GM19025 (cell line): Measurements from ENCODE around the gene ATG14.
"Not testable (repeated sequence)": the region's sequence is repeated elsewhere in the genome, so short reads cannot be mapped to it uniquely, and the experiment has no call there.

Source experiments
- ATAC-seq: cut with Tn5 transposase; IDR thresholded peaks from one replicate; pipeline ENCODE4 v1.9.1; 2021; ENCODE audit warnings: mild to moderate bottlenecking, low read depth, moderate library complexity; ENCODE audit not compliant: unreplicated experiment

ATG14 gene

DNA sequence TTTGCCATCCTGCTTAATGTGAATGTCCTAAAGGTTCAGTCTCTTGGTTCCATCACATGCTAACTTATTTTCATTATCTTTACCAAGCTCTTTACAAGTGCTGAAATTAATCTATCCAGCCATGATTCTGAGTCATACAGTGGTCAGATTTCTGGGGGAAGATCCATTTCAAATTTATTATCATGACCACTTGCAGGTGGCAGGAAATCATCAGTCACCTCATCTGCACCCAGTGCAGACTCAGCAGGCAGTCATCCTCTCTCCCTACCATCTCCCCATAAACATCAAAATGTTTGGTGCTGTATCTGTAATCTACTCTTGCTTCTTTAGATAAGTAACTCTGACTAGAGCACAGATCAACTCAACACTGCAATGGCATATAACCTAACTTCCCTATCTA is 23.5 kb downstream of the ATG14 start:
- no peak for ATAC-seq

DNA sequence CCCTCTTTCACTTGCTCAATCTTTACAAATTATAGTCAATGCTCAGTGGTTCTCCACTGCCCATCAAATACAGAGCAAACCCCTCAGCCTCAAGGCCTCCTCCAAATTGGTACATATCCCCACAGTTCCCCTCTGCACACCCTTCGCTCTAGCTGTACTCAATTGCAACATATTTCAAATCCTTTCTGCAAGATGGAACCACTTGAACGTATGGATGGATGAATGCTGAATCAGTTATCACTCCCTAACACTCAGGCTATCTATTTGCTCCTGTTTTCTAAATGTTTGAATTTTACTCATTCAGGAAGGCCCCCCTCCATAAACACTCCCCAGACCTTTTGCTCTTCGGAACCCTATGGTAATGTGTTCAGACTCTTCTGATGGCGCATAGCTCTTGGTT is 24.5 kb downstream of the ATG14 start:
- no peak for ATAC-seq

DNA sequence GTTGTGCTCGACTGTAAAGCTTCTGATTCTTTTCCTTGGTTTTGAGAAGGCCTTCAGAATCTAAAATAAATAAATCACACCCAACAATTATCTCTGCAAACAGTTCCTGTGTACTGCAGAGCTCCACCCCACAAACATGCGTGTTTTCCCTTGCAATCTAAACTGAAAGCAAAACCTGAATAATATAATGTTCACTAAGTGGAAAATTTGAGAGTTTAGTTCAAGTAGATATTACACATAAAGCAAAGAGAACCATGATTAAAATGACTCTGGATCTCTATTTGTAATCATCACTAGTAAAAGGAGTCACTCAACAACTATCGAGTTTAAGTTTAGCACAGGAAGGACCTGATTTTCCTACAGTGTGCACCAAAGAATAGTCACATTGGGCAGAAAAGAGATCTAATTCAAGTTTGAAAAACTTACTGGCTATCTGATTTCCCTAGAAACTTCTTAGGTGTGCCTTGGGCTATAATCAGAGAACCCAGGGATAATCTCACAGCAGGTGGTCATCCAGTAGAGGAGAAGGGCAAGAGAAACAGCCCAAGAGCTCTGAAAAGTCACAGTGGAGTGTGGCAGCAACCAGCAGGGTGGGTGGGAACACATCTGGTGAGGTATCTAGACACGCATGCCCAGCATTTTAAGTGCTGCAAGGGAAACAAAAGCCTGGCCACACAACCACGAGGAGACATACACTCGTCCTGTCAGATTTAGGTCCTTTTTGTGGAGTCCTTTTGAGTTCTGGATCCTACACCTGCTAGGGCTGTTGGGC is 25.4 kb downstream of the ATG14 start:
- ATAC-seq = no peak

DNA sequence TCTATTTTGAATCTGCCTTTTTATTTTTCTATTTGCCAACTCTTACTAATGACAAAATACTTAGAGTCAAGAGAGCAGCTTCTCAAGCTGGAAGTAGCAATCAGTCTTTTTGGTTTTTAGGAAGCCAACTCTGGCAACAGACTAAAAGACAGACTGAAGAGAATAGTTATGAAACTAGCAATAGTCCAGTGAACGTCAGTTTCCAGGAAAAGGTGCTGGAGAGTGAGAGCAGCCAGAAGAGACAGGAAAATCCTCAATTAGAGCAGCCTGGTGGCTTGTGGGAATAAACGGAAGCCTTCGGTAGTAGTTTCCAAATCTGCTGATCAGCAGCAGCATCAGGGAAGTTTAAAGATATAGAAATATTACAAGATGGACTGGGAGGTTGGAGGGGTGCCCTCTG is 27.1 kb downstream of the ATG14 start:
- no peak for ATAC-seq

DNA sequence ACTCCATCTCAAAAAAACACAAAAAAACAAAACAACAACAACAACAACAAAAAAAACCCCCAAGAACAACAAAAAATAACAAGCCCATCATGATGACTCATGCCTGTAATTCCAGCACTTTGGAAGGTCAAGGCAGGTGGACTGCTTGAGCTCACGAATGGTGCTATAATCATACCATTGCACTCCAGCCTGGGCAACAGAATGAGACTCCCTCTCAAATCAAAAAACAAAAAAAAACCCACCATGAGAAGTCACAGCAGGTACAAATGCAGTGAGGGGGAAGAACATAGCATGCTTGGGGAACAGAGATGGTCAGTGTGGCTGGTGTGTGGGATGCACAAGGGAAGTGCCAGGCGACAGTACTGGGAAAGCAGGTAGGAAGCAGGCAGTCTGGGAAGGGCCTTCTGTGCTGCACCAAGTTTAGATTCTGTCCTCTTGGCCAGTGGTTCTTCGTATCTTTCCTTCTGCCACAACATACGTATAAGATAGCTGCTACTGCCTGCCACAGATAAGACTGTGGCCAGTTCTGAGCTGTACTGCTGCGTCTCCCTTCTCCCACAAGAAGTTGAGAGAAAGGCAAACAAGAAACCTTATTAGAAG is 28.0 kb downstream of the ATG14 start:
- no peak for ATAC-seq

DNA sequence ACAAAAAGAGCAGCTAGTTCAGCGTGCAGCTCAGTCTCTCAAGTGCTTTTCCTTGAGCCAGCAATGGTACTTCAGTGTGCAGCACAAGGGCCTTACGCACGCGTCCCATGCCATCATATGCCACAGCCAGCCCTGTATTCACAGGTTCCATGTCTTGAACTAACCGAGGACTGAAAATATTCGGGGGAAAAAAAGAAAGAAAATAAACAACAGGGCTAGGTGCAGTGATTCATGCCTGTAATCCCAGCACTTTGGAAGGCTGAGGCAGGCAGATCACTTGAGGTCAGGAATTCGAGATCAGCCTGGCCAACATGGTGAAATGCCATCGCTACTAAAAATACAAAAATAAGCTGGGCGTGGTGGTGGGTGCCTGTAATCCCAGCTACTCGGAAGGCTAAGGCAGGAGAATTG is 28.6 kb downstream of the ATG14 start:
- ATAC-seq = not testable (repeated sequence)

DNA sequence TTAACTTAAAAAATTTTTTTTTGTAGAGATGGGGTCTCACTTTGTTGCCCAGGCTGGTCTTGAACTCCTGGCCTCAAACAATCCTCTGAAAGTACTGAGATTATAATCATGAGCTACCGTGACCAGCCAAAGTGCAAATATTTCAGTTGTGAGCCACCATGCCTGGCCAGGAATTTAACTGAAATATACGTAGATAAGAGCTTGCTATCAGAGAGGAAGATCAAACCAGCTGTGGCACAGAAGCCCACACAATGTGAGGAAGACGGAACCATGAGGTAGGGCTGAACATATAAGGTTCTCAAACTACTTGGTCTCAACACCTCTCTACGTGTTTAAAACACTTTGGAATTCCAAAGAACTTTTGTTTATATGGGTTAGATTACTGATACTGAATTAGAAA is 29.1 kb downstream of the ATG14 start:
- ATAC-seq = no peak

DNA sequence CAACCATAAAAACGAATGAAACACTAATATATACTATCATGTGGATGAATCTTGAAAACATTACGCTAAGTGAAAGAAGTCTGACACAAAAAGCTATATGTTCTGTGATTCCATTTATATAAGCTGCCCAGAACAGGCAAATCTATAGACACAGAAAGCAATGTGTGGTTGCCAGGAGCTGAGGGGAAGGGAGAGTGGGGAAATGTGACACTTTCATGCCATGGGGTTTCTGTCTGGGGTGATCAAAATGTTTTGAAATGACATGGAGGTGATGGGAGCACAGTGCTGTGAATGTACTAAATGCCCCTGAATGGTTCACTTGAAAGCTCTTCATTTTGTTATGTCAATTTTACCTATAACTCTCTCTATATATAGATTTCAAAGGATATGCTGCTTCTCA is 30.1 kb downstream of the ATG14 start:
- no peak for ATAC-seq

DNA sequence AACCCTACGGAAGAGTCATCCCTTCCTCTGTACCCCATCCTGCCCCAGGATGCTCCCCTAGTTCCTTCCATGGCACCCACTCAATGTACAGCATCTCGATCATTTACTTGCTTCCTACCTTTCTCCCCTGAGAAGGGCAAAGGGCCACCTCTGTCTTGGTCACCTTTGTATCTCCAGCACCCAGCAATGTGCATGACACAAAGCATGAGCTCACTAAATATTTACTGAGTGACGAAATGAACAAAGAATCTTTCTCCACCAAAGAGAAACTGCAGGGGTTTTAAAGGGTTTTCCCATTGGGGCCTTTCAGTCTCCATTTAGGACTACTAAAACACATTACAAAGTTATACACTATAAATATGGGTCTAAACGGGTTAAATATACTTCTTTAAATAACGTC is 30.6 kb downstream of the ATG14 start:
- ATAC-seq = no peak

DNA sequence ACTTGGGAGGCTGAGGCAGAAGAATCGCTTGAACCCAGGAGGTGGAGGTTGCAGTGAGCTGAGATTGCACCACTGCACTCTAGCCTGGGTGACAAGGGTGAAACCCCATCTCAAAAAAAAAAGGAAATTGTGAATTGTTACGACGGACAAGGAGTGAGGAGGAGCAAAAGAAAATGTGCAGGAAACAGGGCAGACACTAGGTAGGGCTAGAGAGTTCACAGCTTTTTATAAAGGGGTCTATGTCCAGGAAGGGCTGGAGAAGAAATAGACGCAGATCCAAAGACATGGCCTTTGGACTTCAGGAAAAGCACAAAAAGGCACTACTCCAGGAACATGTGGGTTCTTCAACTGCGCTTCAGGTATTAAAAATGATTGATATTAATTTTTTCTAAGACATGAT is 34.4 kb downstream of the ATG14 start:
- ATAC-seq = no peak

DNA sequence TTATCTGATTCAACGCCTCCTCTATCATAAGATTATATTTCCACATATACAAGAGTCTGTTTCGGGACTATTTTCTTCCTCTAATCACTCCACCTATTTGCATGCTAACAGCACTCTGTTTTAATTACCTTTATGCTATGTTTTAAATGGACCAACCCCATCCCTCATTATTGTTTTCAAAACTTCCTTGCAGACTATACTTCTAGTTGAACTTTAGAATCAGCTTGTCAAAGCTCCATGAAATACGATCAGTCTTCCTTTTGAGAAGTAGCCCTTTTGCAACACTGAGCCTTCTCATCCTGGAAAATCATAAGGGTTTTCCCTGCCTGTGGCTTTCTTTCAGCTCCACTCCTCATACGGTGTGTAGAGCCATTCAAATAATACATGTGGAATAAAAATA is 36.9 kb downstream of the ATG14 start:
- ATAC-seq = no peak

DNA sequence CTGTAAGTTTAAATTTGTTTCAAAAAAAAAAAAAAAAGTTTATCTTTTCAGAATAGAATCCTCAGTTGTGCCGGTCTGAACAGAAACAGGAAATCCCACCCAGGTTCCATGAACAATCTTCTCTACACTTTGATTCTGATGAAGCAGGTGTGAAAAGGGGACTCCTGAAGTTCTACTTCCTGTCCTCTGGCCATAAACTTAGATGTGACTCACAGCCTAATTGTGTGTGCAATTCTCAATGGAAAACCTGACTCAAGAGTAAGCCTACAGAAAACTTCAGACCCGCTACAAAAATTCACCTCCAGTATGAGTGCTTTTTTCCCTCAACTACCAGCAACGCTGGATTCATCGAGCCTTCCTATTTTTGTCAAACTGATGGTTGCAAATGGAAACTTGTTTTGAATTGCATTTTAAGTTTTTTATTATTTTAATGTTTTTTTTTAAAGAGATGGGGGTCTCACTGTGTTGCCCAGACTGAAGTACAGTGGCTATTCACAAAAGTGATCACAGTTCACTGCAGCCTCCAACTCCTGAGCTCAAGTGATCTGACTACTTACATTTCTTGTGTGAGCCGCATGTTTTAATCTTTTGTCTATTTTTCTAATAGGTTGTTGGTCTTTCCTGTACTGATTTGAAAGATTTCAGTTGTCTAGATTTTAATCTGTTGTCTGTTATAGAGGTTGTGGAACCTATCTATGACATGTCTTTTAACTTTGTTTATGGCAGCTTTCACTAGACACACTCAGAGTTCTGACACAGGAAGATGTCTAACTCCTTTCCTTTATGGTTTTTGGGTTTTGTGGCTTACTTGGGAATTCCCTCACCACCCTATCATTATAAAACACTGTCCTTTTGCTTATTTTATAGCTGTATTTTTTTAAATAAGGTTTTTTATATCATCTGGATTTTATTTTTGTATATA is 37.6 kb downstream of the ATG14 start:
- ATAC-seq = no peak

DNA sequence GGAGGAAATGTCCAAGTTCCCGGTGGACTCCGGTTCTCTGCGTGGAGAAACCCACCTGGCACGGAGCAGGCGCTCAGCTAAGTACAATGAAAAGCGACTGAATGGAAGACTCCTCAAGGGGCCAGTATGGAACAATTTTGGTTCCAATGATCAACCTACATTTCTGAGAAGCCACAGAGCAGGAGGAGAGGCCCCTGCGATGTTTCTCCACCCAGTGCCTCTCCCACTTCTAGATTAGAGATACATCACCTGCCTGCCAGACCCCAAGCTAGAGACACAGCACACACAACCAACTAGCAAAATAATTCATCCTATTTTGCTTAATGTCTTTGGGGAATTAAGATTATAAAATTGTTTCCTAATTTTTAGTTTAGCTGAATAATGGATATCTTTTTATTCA is 38.8 kb downstream of the ATG14 start:
- ATAC-seq = no peak

DNA sequence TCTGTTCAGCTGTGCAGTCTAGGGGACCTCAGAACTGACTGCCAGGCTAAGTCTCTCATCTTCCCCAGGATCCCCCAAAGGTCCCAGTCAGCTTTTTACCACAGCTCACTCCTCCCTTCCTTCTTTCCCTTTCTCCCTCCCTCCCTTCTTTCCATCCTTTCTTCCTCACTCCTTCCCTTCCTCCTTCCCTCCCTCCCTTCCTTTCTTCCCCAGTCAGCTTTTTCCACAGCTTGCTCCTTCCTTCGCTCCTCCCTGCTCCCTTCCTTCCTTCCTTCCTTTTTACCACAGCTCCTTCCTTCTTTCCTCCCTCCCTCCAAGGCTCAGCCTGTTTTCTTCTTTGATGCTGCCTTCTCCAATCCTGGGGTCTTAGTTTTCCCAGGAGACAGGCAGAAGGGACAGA is 39.2 kb downstream of the ATG14 start:
- ATAC-seq = no peak

DNA sequence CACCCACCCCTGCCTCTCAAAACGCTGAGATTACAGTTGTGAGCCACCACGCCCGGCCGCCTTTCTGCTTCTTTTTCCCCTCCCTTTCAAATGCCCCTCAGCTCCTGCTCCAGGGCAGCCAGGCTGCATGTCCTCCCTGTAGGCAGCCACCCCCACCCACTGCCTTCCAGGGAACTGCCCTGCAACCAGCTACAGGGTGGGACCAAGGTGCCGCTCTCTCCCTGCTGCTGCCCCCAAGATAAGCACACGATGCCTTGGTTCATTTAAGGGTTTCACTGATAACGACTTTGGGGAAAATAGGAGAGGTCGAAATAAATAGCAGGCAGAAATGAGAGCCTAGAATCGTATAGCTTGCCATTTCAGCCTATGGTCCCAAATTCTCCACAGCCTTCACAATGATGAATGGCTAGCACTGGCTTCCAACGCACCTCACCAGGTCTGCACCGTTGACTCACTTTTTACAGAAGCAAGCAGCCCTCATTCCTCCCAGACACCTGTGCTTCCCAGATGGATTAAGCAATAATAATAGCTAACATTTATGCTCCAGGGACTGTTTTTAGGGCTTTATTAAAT is 40.7 kb downstream of the ATG14 start:
- ATAC-seq = no peak

DNA sequence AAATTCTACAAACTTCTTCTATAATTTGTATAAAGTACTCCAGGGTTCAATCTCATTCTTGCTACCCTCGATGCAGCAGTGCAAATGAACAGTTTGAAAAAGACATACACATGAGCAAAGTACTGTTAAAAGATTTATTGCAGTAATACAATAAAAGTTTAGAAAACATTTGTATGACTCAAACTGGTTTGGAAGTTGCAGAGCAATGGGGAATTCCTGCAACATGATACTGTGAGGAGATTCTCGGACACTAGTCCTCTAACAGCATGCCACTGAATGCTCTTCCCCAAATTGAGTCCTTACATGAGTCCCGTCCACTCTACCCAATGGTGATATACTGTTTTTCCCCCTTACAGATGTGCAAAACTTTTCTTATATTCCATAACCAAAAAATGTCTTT is 45.4 kb downstream of the ATG14 start:
- no peak for ATAC-seq

DNA sequence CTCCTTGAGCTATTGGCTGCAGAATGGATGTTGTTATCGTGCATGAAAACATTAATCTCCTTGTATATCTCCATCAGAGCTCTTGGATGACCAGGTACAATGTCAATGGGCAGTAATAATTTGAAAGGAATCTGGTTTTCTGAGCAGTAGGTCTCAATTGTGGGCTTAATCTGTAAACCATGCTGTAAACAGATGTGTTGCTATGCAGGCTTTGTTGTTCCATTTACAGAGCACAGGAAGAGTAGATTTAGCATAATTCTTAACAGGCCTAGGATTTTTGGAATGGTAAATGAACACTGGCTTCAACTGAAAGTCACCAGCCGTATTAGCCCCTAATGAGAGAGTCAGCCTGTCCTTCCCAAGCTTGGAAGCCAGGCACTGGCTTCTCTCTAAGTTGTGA is 50.4 kb downstream of the ATG14 start:
- no peak for ATAC-seq

DNA sequence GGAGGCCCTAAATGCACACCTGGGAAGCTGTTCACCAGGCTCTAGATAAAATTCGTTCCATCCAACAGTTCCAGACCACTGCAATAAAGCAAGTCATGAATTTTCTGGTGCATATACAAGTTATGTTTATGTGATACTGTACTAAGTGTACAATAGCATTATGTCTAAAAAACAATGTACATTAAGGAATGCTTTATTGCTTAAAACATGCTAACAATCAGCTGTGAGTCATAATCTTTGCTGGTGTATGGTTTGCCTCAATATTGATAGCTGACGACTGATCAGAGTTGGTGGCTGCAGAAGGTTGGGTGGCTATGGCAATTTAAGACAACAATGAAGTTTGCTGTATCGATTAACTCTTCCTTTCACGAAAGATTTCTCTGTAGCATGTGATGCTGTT is 52.3 kb downstream of the ATG14 start:
- no peak for ATAC-seq

DNA sequence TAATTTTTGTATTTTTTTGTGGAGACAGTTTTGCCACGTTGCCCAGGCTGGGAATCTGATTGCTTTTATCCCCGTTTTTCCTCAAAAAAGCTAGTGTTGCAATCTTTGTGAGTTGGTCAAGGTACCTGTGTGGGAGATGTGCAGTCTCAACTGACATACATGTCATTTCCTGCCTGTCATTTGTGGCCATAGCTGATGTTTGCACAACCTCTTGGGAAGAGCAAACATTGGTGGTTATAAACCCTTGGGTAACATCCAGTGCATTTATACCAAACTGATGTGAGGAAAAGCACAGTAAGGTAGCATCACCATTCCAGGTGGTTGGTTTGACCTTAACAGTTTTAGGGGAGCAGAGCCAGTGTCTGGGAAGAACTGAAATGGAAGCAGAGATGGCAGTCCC is 54.7 kb downstream of the ATG14 start:
- ATAC-seq = no peak

DNA sequence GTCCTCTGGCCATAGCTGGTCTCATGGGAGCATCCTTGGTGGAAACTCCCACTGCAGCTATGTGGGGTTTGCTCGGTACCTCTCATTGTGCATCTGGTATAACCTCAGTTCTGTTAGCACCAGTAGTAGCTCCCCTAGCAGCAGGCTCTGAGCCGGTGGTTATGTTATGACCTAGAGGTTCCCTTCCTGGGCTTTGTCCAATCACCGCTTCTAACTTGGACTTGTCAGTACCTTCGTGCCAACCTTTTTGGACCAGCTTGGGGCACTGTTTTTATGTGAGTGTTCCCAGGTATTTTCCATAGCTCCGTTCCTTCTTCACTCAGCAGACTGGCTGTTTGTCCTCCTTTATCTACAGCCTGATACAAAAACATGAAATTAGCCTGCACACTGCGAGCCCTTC is 55.7 kb downstream of the ATG14 start:
- no peak for ATAC-seq

DNA sequence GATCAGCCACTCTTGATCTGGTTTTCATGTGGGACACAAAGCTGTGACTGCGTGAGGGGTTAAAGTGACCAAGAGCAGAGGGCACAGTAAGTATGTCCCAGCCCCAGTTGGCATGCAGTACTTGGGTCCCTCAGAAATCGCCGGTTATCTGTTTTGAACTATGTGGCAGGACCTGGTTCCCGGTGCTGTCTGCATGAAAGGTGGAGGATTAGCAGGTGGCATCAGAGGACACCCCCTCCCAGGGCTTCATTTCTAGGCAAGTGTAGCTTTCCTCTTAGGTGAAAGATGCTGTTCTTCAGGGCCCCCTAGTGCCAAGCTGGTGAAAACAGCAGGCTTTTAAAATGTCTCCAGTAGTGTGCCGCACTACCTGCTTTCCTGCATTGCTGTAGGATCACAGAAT is 57.1 kb downstream of the ATG14 start:
- no peak for ATAC-seq
